HG03575 (cell line): Measurements from ENCODE around the gene LHPP.

Source experiments
- ATAC-seq: cut with Tn5 transposase; IDR thresholded peaks from one replicate; pipeline ENCODE4 v1.9.1; 2021; ENCODE audit not compliant: unreplicated experiment, insufficient number of reproducible peaks, low FRiP score; ENCODE audit errors: extremely low read depth

LHPP gene

GRCh38 chr10:124491105-124491504 lies 29.5 kb downstream of the LHPP start:
- no peak for ATAC-seq

GRCh38 chr10:124492266-124492665 lies 30.6 kb downstream of the LHPP start:
- ATAC-seq = no peak

- ATAC-seq = no peak
Observed at GRCh38 chr10:124493214-124493882, 31.7 kb downstream of the LHPP start.

GRCh38 chr10:124494046-124494807 lies 32.6 kb downstream of the LHPP start:
- no peak for ATAC-seq

- ATAC-seq = no peak
Observed at GRCh38 chr10:124495162-124495561, 33.5 kb downstream of the LHPP start.

- no peak for ATAC-seq
Observed at GRCh38 chr10:124495725-124496124, 34.1 kb downstream of the LHPP start.

- no peak for ATAC-seq
Observed at GRCh38 chr10:124496150-124496549, 34.5 kb downstream of the LHPP start.

- ATAC-seq = no peak
Observed at GRCh38 chr10:124496620-124497019, 35.0 kb downstream of the LHPP start.

GRCh38 chr10:124497196-124497881 lies 35.7 kb downstream of the LHPP start:
- no peak for ATAC-seq

- ATAC-seq = no peak
Observed at GRCh38 chr10:124498056-124498455, 36.4 kb downstream of the LHPP start.

GRCh38 chr10:124500757-124501156 lies 39.1 kb downstream of the LHPP start:
- no peak for ATAC-seq

GRCh38 chr10:124504711-124505110 lies 43.1 kb downstream of the LHPP start:
- ATAC-seq = no peak

GRCh38 chr10:124505279-124505678 lies 43.7 kb downstream of the LHPP start:
- ATAC-seq = no peak

- no peak for ATAC-seq
Observed at GRCh38 chr10:124508070-124508667, 46.5 kb downstream of the LHPP start.

GRCh38 chr10:124508907-124509454 lies 47.4 kb downstream of the LHPP start:
- no peak for ATAC-seq

GRCh38 chr10:124509880-124510632 lies 48.4 kb downstream of the LHPP start:
- no peak for ATAC-seq

- ATAC-seq = no peak
Observed at GRCh38 chr10:124510759-124511158, 49.1 kb downstream of the LHPP start.

- ATAC-seq = no peak
Observed at GRCh38 chr10:124511205-124512039, 49.8 kb downstream of the LHPP start.
